Measurements from ENCODE around the gene GDPD3. TPM values are rescaled to one million over a fixed set of nuclear protein-coding genes. Genes with fewer than 3 reads are reported as not detected.

The GDPD3 gene
- total and polyA plus RNA-seq, 2 of the 13 experiments (the other 11 are each of a cell fraction or from before 2014, with no cell fraction given), result 18.7 to 20.6 TPM

GRCh38 chr16:30077656-30078055 is 35.7 kb downstream of the GDPD3 start (continued):
- TF ChIP-seq REST (IDR thresholded peaks at IDR 0.05; ENCODE audit: borderline replicate concordance in 1 of 2, low read depth in 1 of 2, low read length in 2 of 2) (no peak), HOXD1 (CRISPR knock-in tag; IDR thresholded peaks at IDR 0.05) (no peak), TEF (CRISPR knock-in tag; IDR thresholded peaks at IDR 0.05) (no peak), REL (CRISPR knock-in tag; conservative IDR thresholded peaks at IDR 0.05) (no peak), ZBTB40 (IDR thresholded peaks at IDR 0.05) (no peak), ZBTB40 (CRISPR knock-in tag; IDR thresholded peaks at IDR 0.05) (no peak), PCBP2 (optimal IDR thresholded peaks at IDR 0.05; ENCODE audit: low read depth, low read length, poor library complexity, severe bottlenecking) (no peak), PAX8 (CRISPR knock-in tag; IDR thresholded peaks at IDR 0.05; ENCODE audit: borderline replicate concordance) (no peak), ZNF33B (CRISPR knock-in tag; IDR thresholded peaks at IDR 0.05) (no peak), ZNF180 (CRISPR knock-in tag; IDR thresholded peaks at IDR 0.05; ENCODE audit: borderline replicate concordance, low read depth) (no peak), ZXDC (CRISPR knock-in tag; IDR thresholded peaks at IDR 0.05) (no peak), CHD4 (IDR thresholded peaks at IDR 0.05; ENCODE audit: borderline replicate concordance, low read length) (no peak)

Data from HepG2 (cell line).